GM21390 (cell line): ENCODE measurements around the gene UPF1.
"Not testable (repeated sequence)": the region's sequence is repeated elsewhere in the genome, so short reads cannot be mapped to it uniquely, and the experiment has no call there.

Experiments
- ATAC-seq: cut with Tn5 transposase; IDR thresholded peaks from one replicate; pipeline ENCODE4 v1.9.1; 2021; ENCODE audit not compliant: unreplicated experiment

UPF1 gene

DNA sequence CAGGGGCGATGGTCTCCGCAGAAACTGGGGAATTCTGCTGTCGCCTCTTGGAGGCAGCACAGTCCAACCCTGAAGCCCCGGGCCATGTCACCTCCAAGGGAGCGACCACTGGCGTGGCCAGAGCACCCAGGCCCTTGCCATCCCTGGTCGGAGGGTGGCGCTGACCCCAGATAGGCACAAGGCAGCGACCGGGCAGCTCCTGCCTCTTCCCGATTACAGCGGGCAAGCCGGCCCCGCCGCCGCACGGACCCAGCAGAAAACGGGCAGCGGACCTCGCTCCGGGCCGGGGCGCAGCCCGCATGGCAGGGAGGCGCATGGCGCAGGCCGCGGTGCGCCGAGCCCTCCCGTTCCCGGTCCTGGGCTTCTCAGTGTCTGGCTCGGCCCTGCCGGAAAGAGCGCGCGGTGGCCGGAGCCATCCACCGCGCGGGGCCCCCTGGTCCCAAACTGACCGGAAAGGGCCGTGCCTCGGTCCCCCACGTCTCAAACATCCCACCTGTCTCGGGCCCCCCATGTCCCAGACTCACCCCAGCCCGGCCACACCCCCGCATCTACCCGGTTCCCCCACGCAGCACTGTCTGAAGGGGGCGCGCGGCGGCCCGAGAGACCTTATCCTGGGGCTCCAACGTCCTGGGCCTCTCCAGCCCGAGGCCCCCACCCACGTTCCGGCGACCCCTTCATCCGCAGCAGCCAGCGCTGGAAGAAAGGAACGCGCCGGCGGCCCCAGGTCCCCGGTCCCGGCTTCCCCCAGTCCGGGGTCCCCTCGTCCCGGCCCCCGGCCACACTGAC, 63.5 kb downstream of the UPF1 start:
- no peak for ATAC-seq

DNA sequence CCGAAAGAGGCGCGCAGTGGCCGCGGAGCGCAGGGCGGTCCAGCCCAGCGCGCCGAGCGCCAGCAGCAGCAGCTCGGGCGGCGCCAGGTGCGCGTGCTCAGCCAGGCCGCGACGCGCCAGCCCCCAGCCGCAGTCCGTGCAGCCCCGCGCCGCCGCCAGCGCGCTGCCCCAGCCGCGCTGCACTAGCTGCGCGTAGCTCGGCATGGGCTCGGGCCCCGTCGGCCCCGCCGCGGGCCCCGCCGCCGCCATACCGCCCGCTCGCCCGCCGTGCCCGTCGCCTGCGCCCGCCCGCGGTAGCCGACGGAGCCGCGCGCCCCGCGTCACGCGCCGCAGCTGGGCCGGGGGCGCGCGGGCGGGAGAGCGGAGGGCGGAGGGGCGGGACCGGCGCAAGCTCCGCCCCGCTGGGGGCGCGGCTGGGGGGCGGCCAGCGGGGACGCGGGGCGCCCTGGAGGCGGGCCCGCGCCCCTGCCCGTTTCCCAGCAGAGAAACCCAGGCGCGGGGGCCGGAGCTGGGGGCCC, 64.1 kb downstream of the UPF1 start, which contains the start of gene CERS1:
Gene CERS1, minus strand, starts transcription at position 335 of the 518 bp plus-strand sequence. Its CDS starts 86 bp downstream, at position 249.
- ATAC-seq = no peak

DNA sequence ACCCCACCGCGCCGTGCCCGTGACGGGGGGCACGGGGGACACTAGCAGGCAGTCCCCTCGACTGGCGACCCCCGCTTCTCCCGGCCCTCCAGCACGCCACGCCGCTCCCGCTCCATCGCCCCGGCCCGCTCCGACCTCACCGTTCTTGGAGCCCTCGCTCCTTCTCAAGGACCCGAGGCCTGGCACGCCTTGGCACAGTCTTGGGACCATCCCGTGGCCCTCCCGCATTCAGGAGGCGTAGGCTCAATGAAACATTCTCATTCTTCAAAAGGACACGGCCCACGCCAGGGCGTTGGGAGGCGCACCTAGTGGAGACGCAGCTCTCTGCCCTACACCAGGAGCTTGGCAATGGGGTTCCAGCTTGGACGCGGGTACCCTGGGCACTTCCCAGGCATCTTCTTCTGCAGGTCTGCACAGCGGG, 64.7 kb downstream of the UPF1 start:
- ATAC-seq = no peak

DNA sequence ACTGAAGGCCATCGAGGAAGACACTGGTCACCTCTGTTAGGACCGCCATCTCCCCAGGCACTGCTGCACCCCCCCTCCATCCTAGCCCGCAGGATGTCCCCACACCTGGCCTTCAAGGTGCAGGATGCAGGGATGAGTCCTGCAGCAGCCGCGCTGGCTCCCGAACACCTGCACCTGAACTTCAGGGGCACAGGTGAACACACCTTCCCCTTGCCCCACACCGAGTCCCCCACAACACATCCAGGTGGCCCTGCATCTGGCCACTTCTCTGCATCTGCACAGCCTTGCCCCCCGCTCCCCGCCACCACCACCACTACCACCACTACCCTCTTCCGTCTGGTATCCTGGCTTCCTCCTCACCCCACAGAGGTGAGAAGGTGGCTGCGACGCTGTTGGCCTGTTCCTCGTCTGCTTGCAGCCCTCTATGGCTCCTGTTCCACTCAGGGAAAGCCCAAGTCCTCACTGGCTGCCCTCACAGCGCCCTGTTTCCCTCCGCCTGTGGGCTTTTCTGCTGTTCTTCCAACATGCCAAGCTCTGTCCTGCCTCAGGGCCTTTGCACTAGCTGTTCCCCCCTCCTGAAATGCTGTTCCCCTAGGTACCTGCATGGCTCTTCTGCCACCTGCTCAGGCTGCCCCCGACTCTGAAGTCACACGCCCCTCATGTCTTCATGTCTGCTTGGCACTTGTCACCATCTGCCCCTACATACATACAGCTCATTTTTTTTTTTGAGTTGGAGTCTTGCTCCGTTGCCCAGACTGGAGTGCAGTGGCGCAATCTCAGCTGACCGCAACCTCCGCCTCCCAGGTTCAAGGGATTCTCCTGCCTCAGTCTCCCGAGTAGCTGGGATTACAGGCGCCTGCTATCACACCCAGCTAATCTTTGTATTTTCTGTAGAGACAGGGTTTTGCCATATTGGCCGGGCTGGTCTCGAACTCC, 65.6 kb downstream of the UPF1 start:
- no peak for ATAC-seq

DNA sequence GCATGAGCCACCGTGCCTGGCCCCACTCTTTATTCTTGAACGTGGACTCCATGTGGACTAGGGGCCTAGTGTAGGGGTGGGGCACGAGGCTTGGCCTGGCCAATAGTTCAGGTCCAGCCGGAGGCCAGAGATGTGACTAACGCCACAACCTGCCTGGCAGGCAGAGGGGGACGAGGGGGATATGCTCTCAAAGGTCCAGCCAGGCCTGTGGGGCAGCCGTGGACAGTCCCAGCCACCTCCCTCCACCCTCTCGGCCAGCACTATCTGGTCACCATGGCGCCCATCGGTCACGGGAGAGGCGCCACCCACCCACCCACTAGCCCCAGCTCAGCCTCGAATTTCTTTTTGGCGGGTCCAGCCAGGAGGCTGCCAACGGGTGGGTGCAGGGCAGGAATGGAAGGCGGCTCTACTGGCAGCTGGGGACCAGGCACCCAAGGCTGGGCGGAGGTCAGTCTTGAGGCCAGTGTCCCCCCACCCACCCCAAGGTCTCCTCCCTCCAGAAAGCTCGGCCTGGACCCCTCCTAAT, 66.4 kb downstream of the UPF1 start:
- no peak for ATAC-seq

DNA sequence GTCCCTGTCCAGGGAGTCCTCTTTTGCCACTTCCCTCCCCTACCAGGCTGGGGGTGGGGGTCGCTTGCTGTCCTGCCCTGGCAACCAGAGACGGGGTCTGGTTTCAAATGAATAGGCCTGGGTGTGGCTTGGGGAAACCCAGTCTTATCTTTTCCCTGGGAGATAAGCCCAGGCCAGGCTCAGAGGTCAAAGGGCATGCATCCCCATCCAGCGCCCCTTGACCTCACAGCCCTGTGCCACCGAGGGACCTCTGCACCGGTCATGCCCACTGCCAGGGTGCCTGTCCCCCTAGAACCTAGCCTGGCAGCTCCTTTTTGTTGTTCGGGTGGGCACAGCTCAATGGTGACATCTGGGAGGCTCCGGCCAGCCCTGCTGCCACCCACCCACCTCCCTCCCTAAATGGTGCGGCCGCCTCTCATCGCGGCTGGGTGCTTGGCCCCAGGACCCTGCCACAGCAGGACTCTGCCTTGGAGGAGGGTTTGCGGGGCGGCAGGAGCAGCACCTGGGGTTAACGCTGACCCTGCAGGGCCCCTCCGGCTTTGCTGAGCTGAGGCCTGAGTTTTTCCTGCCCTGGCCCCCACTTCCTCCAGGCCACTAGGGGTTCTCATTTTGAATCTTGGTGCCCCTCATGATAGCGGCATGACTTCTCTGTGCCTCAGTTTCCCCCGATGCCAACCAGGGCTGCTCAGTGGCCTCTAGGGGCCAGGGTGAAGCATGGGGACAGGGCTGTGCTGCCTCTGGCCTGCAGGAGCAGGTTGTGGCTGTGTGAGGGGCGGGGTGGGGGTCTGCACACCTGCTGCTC, 67.0 kb downstream of the UPF1 start:
- no peak for ATAC-seq

DNA sequence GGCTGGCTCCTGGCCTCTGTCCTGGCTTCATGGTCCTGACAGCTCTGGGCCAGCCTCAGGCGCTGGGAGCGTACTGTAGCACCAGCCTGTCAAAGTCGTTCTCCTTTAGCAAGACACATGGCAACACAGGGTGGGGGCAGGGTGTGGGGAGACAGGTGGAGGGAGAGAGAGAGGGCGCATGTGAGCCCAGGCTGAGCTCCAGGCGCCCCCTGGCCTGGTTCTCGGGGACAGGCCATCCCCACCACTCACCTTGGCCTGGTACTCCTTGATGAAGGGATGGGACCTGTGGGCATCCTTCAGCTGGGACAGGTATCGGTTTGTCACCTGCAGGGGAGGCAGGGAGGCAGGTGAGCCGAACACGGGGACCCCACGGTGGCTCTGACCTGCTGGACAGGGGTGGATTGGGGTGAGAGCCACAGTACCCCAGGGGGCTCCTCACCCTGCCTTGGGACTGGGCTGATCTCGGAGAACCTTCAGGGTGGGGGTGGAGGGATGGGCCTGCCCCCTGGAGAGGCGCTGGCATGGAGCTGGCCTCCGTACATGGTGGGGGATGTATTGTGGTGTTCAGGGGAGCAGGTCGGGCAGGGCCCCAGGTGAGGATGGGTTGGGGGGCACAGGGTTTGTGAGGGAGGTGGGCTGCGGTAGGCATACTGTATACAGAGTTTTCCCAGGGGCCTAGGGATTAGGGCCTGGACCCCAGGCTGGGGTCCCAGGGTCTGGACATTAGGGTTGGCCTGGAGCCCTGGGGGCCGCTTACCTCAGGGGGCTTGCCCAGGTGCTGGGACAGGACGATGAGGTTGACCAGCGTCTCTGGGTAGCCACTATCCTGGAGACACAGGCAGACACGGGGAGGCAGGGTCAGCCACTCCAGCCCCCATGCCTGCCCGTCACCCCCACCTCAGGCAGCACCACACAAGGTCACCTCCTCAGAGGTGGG, 68.1 kb downstream of the UPF1 start:
- no peak for ATAC-seq

DNA sequence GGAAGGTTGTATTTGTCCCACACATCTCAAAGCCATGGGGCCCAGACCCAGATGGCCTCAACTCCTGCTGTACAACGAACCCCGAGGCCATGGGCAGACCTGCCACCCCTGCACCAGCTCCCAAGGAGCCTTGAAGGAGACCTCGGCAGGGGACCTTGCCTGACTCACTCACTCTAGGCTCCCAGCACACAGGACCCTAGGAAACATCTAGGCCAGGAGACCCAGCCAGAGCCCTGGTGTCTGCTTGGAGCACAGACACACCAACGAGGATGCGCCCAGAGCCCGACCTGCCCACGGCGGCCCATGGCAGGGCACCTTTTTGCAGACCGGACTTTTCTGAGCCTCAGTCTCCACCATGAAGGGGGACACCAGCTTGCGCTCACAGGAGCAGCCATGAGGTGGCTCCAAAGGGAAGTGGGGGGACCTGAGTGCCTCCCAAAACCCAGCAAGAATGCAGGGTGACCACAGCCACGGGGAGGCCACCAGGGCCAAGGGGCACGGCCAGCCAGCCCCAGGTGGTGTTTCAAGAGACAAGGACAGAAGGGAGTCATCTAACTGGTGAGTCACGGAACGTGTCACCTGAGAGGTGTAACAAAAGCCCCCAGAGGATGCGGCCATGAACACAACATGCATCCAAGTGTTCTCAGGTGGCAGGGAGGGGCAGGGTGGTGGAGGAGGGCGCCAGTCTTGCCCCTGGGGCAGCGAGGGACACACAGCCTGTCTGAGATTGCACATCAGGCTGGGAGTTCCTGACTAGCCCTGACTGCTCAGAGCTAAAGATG, 69.1 kb downstream of the UPF1 start:
- ATAC-seq = no peak

DNA sequence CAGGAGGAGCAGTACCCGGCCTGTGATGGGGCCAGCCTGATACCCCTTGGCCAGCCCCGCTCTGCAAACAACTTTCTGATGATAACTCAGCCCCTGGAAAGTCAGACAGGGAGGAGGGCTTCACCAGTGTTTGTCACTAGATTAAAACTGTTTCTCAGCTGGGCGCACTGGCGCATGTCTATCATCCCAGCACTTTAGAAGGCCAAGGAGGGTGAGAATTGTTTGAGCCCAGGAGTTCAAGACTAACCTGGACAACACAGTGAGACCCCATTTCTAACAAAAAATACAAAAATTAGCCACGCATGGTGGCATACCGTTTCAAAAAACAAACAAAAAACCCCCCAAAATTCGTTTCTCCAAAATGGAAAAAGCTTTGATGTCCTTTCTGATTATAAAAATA, 69.7 kb downstream of the UPF1 start:
- no peak for ATAC-seq

DNA sequence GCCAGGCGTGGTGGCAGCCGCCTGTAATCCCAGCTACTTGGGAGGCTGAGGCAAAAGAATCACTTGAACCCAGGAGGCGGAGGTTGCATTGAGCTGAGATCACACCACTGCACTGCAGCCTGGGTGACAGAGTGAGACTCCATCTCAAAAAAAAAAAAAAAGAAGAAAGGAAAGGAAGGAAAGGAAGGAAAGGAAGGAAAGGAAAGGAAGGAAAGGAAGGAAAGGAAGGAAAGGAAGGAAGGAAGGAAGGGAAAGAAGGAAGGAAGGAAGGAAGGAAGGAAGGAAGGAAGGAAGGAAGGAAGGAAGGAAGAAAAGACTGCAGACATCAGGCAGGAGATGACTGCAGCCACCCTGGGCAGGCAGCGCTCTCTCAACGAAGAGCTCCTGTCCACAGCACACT, 70.8 kb downstream of the UPF1 start:
- not testable (repeated sequence) for ATAC-seq

DNA sequence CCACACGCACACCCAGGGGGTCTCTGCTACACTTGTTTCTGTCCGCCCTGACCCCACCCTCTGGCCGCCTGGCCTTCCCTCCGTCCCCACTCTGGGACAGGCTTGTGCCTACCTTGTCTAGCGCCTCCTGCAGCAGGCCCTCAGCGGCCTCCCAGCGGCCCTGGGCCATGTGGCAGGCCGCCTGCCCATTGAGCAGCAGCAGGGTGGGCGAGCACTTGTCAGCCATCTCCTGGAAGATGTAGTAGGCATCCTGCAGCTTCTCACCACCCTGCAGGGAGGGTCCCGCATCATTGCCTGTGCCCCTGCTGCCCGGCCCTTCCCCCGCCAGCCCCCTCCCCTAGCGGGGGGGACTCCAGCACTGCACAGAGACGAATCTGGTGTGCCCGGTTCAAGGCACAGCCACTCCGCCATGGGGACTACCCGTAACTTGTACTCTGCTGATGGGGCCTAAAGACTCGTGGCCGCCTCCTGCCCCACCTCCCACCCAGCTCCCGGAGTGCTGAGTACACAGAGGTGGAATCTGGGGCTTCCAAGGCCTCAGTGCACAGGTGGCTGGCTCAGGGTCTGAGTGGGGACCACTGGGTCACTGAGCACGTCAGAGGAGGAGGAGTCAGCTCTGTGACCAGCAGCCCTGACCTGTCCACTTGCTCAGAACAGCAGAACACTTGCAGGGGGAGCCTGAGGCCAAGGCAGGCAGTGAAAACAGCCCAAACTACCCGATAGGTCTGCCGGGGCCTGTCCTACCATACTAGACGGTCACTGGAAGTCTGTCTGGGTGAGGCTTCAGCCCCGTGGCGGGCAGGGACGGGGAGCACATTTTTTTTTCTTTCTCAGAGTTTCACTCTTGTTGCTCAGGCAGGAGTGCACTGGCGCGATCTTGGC, 71.6 kb downstream of the UPF1 start:
- no peak for ATAC-seq

DNA sequence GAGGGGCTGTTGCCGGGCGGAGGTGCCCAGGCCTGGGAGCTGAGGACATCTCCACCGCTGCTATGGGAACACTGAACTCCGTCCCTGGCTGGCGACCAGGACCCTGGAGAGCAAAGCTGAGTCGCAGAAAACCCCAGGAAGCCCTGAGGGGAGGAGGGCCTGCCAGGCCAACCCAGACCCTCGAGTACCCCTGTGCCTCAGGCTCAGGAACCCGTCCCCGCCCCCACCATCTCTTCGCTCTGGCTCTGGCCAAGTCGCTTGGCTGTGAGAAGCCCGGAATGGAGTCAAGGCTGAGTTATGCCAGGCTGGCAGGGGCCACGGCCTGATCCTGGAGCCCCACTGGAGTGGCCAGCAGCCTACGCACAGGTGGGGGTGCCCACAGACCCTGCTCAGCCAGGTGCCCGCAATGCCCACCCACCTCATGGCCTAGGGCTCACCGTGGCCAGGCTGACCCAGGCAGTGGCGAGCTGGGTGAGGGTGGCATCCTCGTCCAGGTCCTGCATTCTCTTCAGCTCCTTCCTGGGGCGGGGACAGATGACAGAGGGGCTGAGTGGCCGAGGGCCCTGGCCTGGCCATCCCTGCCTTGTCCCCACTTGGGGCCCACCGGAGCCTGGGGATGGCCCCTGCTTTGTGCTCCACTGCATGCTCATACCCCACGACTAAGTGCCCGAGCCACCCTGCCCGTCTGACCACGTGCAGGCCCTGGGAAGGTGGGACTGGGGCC, 72.7 kb downstream of the UPF1 start:
- no peak for ATAC-seq

DNA sequence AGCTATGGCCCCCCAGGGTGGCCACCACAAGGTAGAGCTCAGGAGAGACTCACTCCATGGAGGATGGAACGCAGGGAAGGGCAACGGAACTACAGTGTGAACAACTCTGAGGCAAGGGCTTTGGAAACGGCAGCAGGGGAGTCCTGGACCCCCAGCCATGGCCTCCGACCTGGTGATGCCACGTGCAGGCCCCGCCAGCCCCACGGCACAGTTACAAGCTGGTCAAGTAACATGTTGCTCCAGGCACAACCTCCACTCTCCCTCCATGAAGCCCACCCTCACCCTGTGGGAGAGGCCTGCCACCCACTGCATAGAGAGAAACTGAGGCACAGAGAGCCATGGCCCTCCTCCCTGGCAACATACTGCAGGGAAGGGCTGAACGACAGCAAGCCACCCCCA, 73.3 kb downstream of the UPF1 start:
- ATAC-seq = no peak

DNA sequence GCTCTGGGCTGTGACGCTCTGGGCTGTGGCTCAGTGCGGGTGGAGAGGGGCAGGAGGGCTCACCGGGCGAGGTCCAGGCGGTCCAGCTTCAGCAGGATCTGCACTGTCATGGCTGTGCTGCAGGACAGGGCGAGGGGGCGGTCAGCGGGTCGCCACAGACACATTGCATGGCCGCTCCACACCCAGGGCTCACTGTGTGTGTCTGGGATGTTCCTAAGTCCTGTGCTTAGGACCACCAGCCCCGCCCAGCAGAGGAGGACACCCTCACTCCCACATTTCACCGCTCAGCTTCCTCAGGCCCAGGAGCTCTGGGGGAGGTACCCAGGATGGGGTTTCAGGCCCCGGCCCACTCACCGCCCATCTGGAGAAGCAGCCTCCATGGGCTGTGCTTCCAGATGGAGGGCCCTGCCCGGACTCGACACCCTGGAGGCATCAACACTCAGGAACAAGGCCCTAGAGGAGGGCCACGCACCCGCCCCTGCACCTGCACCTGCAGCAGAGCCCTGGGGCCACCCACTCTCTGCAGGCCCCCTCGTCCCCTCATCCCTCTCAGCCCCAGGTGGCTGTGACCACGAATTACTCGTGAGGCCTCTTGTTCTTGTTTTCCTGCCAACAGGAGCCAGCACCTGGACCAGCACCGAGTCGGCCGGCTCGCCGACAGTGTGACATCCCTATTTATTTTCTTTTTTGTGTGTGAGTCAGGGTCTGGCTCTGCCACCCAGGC, 73.9 kb downstream of the UPF1 start:
- ATAC-seq = no peak

DNA sequence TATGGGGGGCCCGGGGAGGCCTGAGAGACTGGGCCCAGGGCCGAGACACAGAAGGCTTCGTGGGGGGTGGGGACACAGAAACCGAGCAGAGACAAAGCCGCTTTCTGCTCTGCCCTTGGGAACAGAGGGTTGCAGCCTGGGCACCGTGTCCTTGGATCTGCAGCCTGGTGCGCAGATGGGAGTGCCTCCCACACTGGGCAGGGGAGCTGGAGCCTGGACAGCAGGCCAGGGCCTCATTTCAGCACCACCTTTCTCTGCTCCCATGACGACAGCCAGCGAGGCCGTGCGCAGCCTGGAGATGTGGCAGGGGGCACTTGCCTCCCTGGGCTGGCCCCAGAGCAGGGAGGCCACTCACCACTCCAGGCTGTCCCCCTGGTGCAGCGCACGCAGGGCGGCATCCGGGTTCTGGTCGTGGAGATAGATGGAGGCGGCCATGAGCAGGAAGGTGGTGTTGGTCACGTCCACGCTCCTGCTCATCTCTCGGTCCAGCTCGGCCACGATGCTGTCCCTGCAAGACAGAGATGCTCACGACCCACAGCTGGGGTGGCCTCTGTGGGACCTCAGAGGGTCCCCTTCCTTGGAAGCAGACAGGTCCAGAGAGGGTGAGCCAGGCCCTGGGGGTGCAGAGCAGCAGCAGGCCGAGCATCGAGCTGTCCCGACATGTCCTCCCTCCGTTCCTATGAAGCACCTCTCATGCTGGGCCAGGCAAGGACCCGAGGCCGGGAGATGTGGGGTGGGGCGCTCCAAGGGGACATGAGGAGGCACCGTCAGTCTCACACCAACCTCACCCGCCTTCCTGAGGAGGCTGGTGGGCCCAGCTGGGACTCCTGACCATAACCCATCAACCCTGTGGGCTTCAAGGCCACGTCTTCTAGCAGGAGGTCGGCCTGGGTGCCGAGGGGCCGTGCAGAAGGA, 75.1 kb downstream of the UPF1 start:
- no peak for ATAC-seq
